Neural cell (in vitro differentiated cells): ENCODE measurements around the gene TRIM66. TPM values are rescaled to one million over a fixed set of nuclear protein-coding genes. Genes with fewer than 3 reads are reported as not detected.

Experiments
- H2AFZ ChIP-seq: fragments of 200-600, 300-800 bp; sonication (generic), shearing (Covaris generic); 2 replicates; pipeline ENCODE4 v1.6.0; 2014; ENCODE audit warnings: low read depth, mild to moderate bottlenecking, antibody characterized with exemption, low read length, moderate library complexity
- H3F3A ChIP-seq: fragments of 200-600 bp; shearing (Covaris generic); 2 replicates; pipeline ENCODE4 v1.6.1; 2016; ENCODE audit warnings: mild to moderate bottlenecking, moderate library complexity, mixed read lengths, antibody characterized with exemption, low read length; ENCODE audit not compliant: insufficient read depth, poor library complexity, severe bottlenecking
- H3K27ac ChIP-seq: fragments of 200-600, 300-800 bp; sonication (generic), shearing (Covaris generic); 2 replicates; pipeline ENCODE4 v1.5.1; 2014; ENCODE audit warnings: mild to moderate bottlenecking, low read length, moderate library complexity
- H3K27me3 ChIP-seq: fragments of 300-800, 200-600 bp; sonication (generic), shearing (Covaris generic); 2 replicates; pipeline ENCODE4 v1.6.0; 2014; ENCODE audit warnings: mild to moderate bottlenecking, low read depth, low read length, moderate library complexity; ENCODE audit not compliant: insufficient read depth
- H3K36me3 ChIP-seq: fragments of 300-800, 200-600 bp; sonication (generic), shearing (Covaris generic); 2 replicates; pipeline ENCODE4 v1.5.1; 2014; ENCODE audit warnings: mild to moderate bottlenecking, antibody characterized with exemption, low read length, moderate library complexity; ENCODE audit not compliant: insufficient read depth
- H3K4me2 ChIP-seq: fragments of 300-800, 200-600 bp; sonication (generic), shearing (Covaris generic); 2 replicates; pipeline ENCODE4 v1.6.0; 2014; ENCODE audit warnings: mild to moderate bottlenecking, low read length
- H3K4me3 ChIP-seq: fragments of 300-800, 200-600 bp; sonication (generic), shearing (Covaris generic); 2 replicates; pipeline ENCODE4 v1.5.1; 2014; ENCODE audit warnings: mild to moderate bottlenecking, low read length, moderate library complexity
- H3K79me2 ChIP-seq: fragments of 200-600 bp; shearing (Covaris generic); replicated peaks from 2 replicates; pipeline ENCODE4 v1.6.0; 2014; ENCODE audit warnings: mild to moderate bottlenecking, low read length, moderate library complexity; ENCODE audit not compliant: insufficient read depth
- H3K9ac ChIP-seq: fragments of 300-800, 200-600 bp; sonication (generic), shearing (Covaris generic); 2 replicates; pipeline ENCODE4 v1.6.1; 2016; ENCODE audit warnings: mild to moderate bottlenecking, low read length, mixed read lengths
- H3K9me2 ChIP-seq: fragments of 200-600 bp; shearing (Covaris generic); 2 replicates; pipeline ENCODE4 v1.6.1; 2016; ENCODE audit warnings: mild to moderate bottlenecking, low read length, mixed read lengths; ENCODE audit not compliant: insufficient read depth
- H3K9me3 ChIP-seq: fragments of 200-600, 300-800 bp; sonication (generic), shearing (Covaris generic); 2 replicates; pipeline ENCODE4 v1.6.1; 2016; ENCODE audit warnings: mild to moderate bottlenecking, mixed run types, low read length, moderate library complexity, mixed read lengths
- H4K20me1 ChIP-seq: fragments of 200-600 bp; shearing (Covaris generic); 2 replicates; pipeline ENCODE4 v1.6.1; 2016; ENCODE audit warnings: mild to moderate bottlenecking, mixed run types; ENCODE audit not compliant: insufficient read depth
- CTCF ChIP-seq: fragments of 450-650 bp; IDR thresholded peaks from 2 replicates; pipeline ENCODE4 v1.5.1; 2014; ENCODE audit warnings: antibody characterized with exemption, mild to moderate bottlenecking, moderate library complexity; ENCODE audit not compliant: poor library complexity, severe bottlenecking
- EP300 ChIP-seq: fragments of 450-650 bp; conservative IDR thresholded peaks from 2 replicates; pipeline ENCODE4 v1.6.1; 2014; ENCODE audit warnings: antibody characterized with exemption, mild to moderate bottlenecking, moderate library complexity; ENCODE audit not compliant: poor library complexity, severe bottlenecking
- EZH2 ChIP-seq: fragments of 200-600, 300-800 bp; shearing (Covaris generic), sonication (generic); IDR thresholded peaks from 2 replicates; pipeline ENCODE4 v1.6.1; 2014; ENCODE audit warnings: antibody characterized with exemption, low read length, borderline replicate concordance, mild to moderate bottlenecking; ENCODE audit not compliant: insufficient read depth, poor library complexity, severe bottlenecking
- MXI1 ChIP-seq: fragments of 450-650 bp; conservative IDR thresholded peaks from 2 replicates; pipeline ENCODE4 v1.6.1; 2014; ENCODE audit warnings: antibody characterized with exemption, mild to moderate bottlenecking; ENCODE audit not compliant: poor library complexity, severe bottlenecking
- POLR2AphosphoS5 ChIP-seq: IDR thresholded peaks from 2 replicates; pipeline ENCODE4 v1.6.1; 2012
- RAD21 ChIP-seq: fragments of 450-650 bp; conservative IDR thresholded peaks from 2 replicates; pipeline ENCODE4 v1.6.1; 2014; ENCODE audit warnings: antibody characterized with exemption, mild to moderate bottlenecking, moderate library complexity
- REST ChIP-seq: IDR thresholded peaks from 2 replicates; pipeline ENCODE4 v1.6.1; 2012; ENCODE audit warnings: borderline replicate concordance
- SMC3 ChIP-seq: fragments of 450-650 bp; conservative IDR thresholded peaks from 2 replicates; pipeline ENCODE4 v1.6.1; 2014; ENCODE audit warnings: antibody characterized with exemption, mild to moderate bottlenecking, moderate library complexity; ENCODE audit not compliant: poor library complexity
- TAF1 ChIP-seq: IDR thresholded peaks from 2 replicates; pipeline ENCODE4 v1.6.1; 2012; ENCODE audit warnings: low read depth
- polyA plus RNA-seq: library from polyadenylated mRNA; depleted of rRNA; stranded (reverse); fragments of >200 nt; gene quantifications from 2 replicates; pipeline ENCODE4 v1.2.3, GENCODE V29; 2014

Gene TRIM66
- polyA plus RNA-seq, 1 donor from 2014 or later, result 0.82 TPM

- Histone ChIP-seq H3F3A (no peaks in the 10 kb centered on the region), H4K20me1 (no peaks in the 10 kb centered on the region), H3K9ac (no peak overlapping the region), H3K9me3 (no peaks in the 10 kb centered on the region), H3K27ac (no peak overlapping the region), H3K4me2 (no peak overlapping the region), H3K36me3 (no peaks in the 10 kb centered on the region), H3K4me3 (no peak overlapping the region), H3K27me3 (no peaks in the 10 kb centered on the region), H3K79me2 (no peaks in the 10 kb centered on the region), H2AFZ (no peak overlapping the region), H3K9me2 (no peaks in the 10 kb centered on the region)
- TF ChIP-seq CTCF, result no peak
- no peak for TF ChIP-seq POLR2AphosphoS5
- no peak for TF ChIP-seq REST
- no peak for TF ChIP-seq TAF1
- no peak for TF ChIP-seq EZH2
- TF ChIP-seq SMC3, result no peak
- no peak for TF ChIP-seq RAD21
- TF ChIP-seq MXI1, result no peak
- TF ChIP-seq EP300, result no peak
Measured at GRCh38 chr11:8614497-8614896, 68.0 kb downstream of the TRIM66 start.

DNA sequence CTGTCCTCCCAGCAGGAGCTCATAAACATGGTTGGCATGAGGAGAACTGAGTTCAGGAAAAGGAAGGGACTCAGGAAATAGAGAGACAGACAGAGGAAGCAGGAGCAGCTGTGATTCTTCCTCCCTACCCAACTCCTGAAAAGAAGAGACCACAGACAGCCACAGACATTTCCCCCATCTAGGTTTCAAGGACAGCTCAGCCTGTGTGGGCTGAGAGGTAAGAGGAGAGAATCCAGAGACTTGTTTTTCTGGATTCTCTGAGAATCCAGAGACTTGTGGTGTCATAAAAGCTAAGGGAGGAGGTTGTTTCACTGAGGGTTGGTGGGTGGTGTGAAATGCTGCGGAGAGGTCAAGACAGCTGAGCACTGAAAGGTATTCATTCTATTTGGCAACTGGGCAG is 69.4 kb downstream of the TRIM66 start:
- H3F3A ChIP-seq, result no peaks in the 10 kb centered on the region
- no peak overlapping the region for H2AFZ ChIP-seq
- TF ChIP-seq MXI1, result no peak
- TF ChIP-seq CTCF, result no peak
- TF ChIP-seq RAD21, result no peak
- no peak for TF ChIP-seq EZH2
- no peak for TF ChIP-seq POLR2AphosphoS5
- no peak for TF ChIP-seq REST
- TF ChIP-seq EP300, result no peak
- no peak for TF ChIP-seq TAF1
- TF ChIP-seq SMC3, result no peak
- H3K27ac ChIP-seq, result no peak overlapping the region
- no peaks in the 10 kb centered on the region for H3K9me2 ChIP-seq
- H3K79me2 ChIP-seq, result no peaks in the 10 kb centered on the region
- H3K27me3 ChIP-seq, result no peaks in the 10 kb centered on the region
- no peak overlapping the region for H3K4me3 ChIP-seq
- no peak overlapping the region for H3K4me2 ChIP-seq
- H3K9ac ChIP-seq, result no peak overlapping the region
- no peaks in the 10 kb centered on the region for H4K20me1 ChIP-seq
- no peaks in the 10 kb centered on the region for H3K9me3 ChIP-seq
- no peaks in the 10 kb centered on the region for H3K36me3 ChIP-seq
